Measurements from ENCODE around the gene FOXD2.

DNA sequence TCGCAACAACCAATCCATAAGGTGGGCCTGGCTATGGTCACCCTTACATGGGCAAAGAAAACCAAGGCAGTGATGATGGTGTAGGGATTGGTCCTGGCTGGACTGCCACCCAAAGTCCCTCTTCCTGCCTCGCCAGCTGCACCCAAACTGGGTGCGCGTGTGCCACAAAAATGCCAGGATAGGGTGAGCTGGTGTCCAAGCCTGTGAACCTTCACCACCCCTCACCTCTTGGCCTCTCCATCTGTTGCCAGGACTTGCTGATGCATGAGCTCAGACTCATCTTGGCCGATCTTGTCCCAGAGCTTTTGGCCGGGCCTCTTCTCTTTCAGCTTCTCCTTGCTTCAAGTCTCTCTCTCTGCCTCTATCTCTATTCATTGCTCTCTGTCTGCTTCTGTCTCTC is 41.8 kb downstream of the FOXD2 start:
- TF ChIP-seq MYC (IDR thresholded peaks at IDR 0.05; ENCODE audit: low read depth, low read length) = no peak
- TF ChIP-seq POLR2A (IDR thresholded peaks at IDR 0.05; ENCODE audit: extremely low read depth, insufficient read length) = no peak
- TF ChIP-seq, protein P1, sequence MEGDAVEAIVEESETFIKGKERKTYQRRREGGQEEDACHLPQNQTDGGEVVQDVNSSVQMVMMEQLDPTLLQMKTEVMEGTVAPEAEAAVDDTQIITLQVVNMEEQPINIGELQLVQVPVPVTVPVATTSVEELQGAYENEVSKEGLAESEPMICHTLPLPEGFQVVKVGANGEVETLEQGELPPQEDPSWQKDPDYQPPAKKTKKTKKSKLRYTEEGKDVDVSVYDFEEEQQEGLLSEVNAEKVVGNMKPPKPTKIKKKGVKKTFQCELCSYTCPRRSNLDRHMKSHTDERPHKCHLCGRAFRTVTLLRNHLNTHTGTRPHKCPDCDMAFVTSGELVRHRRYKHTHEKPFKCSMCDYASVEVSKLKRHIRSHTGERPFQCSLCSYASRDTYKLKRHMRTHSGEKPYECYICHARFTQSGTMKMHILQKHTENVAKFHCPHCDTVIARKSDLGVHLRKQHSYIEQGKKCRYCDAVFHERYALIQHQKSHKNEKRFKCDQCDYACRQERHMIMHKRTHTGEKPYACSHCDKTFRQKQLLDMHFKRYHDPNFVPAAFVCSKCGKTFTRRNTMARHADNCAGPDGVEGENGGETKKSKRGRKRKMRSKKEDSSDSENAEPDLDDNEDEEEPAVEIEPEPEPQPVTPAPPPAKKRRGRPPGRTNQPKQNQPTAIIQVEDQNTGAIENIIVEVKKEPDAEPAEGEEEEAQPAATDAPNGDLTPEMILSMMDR (IDR thresholded peaks at IDR 0.05; ENCODE audit: low read depth, low read length) = no peak

Data from NB4 (cell line).